ENCODE results near the gene HSD3B7.
A peak's percentile ranks its signal among the peaks of the same experiment; 100 is the strongest.
"Not testable (repeated sequence)": the region's sequence is repeated elsewhere in the genome, so short reads cannot be mapped to it uniquely, and the experiment has no call there.

Gene HSD3B7

GRCh38 chr16:31002250-31002700 lies 17.3 kb downstream of the HSD3B7 start:
- DNase-seq (ENCODE audit: low read depth): no peak

- no peak for DNase-seq (ENCODE audit: low read depth)
Observed at GRCh38 chr16:31002862-31003341, 17.9 kb downstream of the HSD3B7 start.

- no peak for DNase-seq (ENCODE audit: low read depth)
Observed at GRCh38 chr16:31003744-31004143, 18.7 kb downstream of the HSD3B7 start.

- DNase-seq (ENCODE audit: low read depth): no peak
Observed at GRCh38 chr16:31004658-31005057, 19.7 kb downstream of the HSD3B7 start.

- DNase-seq (ENCODE audit: low read depth): no peak
Observed at GRCh38 chr16:31005350-31006085, 20.5 kb downstream of the HSD3B7 start.

- DNase-seq (ENCODE audit: low read depth): no peak
Observed at GRCh38 chr16:31006086-31006385, 21.0 kb downstream of the HSD3B7 start.

- DNase-seq (ENCODE audit: low read depth): no peak
Observed at GRCh38 chr16:31006589-31006988, 21.6 kb downstream of the HSD3B7 start.

GRCh38 chr16:31007684-31008083 lies 22.7 kb downstream of the HSD3B7 start:
- no peak for DNase-seq (ENCODE audit: low read depth)

GRCh38 chr16:31008149-31008548 lies 23.1 kb downstream of the HSD3B7 start:
- no peak for DNase-seq (ENCODE audit: low read depth)

GRCh38 chr16:31008551-31008950 lies 23.5 kb downstream of the HSD3B7 start:
- DNase-seq (ENCODE audit: low read depth): no peak

- DNase-seq (ENCODE audit: low read depth): no peak
Observed at GRCh38 chr16:31009120-31009519, 24.1 kb downstream of the HSD3B7 start.

GRCh38 chr16:31009894-31010584 lies 25.0 kb downstream of the HSD3B7 start:
- no peak for DNase-seq (ENCODE audit: low read depth)

GRCh38 chr16:31010585-31011325 lies 25.7 kb downstream of the HSD3B7 start, which contains the start of gene STX1B:
TSS of gene STX1B (minus strand) at chr16:31010638. CDS start at chr16:31010396, 242 bp downstream.
- DNase-seq (ENCODE audit: low read depth): peak; percentile 34

- not testable (repeated sequence) for DNase-seq (ENCODE audit: low read depth)
Observed at GRCh38 chr16:31011815-31012214, 26.8 kb downstream of the HSD3B7 start.

GRCh38 chr16:31013292-31013691 lies 28.3 kb downstream of the HSD3B7 start:
- DNase-seq (ENCODE audit: low read depth): not testable (repeated sequence)

GRCh38 chr16:31016018-31016417 lies 31.0 kb downstream of the HSD3B7 start:
- DNase-seq (ENCODE audit: low read depth): no peak

GRCh38 chr16:31017756-31018155 lies 32.7 kb downstream of the HSD3B7 start:
- not testable (repeated sequence) for DNase-seq (ENCODE audit: low read depth)

- DNase-seq (ENCODE audit: low read depth): no peak
Observed at GRCh38 chr16:31020536-31020935, 35.5 kb downstream of the HSD3B7 start.

GRCh38 chr16:31022544-31023251 lies 37.7 kb downstream of the HSD3B7 start:
- DNase-seq (ENCODE audit: low read depth): no peak

- no peak for DNase-seq (ENCODE audit: low read depth)
Observed at GRCh38 chr16:31023252-31023602, 38.2 kb downstream of the HSD3B7 start.

- DNase-seq (ENCODE audit: low read depth): no peak
Observed at GRCh38 chr16:31023627-31024226, 38.7 kb downstream of the HSD3B7 start.

- DNase-seq (ENCODE audit: low read depth): no peak
Observed at GRCh38 chr16:31025339-31025738, 40.3 kb downstream of the HSD3B7 start.

Measured in T-helper 22 cell (primary cell).